ENCODE data around the gene ADGRA3.
"Not testable (repeated sequence)": the region's sequence is repeated elsewhere in the genome, so short reads cannot be mapped to it uniquely, and the experiment has no call there.

ADGRA3 gene

DNA sequence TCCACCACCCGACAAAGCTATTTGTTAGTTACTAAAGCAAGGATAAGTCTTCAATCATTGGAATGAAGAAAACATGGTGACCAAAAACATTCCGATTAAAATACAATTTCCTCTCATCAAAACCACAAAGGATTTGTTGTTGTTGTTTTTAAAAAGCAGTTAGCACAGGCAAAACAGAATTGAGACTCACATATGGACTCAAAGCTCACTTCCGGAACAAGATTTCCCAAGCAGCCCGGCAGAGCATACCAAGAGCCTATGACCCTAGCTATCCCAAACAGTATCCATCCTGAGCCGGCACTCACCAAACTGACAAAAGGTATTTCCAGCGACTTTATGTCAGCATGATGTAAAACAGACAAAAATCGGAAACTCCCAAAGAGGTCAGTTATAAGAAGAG, 39.9 kb downstream of the ADGRA3 start:
- Histone ChIP-seq H3K9me3 (replicated peaks; ENCODE audit: insufficient read depth, low read length) (no peaks in the 10 kb centered on the region), H3K9me2 (replicated peaks; ENCODE audit: insufficient read depth, low read length) (no peaks in the 10 kb centered on the region), H3K4me2 (ENCODE audit: low read depth, low read length) (no peak overlapping the region), H3K9ac (ENCODE audit: low read length) (no peak overlapping the region), H3K4me1 (ENCODE audit: low read length) (peaks cover 4% of the 10 kb centered on the region; the same call in 1 of the 2 replicates), H3F3A (ENCODE audit: insufficient read depth, low read length) (0 out of 2 replicates have a peak, but pooled peaks cover 4% of the 10 kb centered on the region), H3K4me3 (ENCODE audit: low read length) (no peak overlapping the region), H4K20me1 (ENCODE audit: insufficient read depth, low read length) (no peaks in the 10 kb centered on the region), H2AFZ (ENCODE audit: low read length) (no peak overlapping the region), H3K27ac (ENCODE audit: low read length) (no peak overlapping the region), H3K36me3 (replicated peaks; ENCODE audit: insufficient read depth, low read length) (no peaks in the 10 kb centered on the region), H3K79me2 (ENCODE audit: low read length) (peaks cover 12% of the 10 kb centered on the region; the same call in 1 of the 2 replicates), H3K27me3 (replicated peaks; ENCODE audit: insufficient read depth, low read length) (no peaks in the 10 kb centered on the region)
- no peak for DNase-seq
- TF ChIP-seq EZH2 (optimal IDR thresholded peaks at IDR 0.05; ENCODE audit: low read depth, low read length) = no peak
- TF ChIP-seq EZH2phosphoT487 (IDR thresholded peaks at IDR 0.05; ENCODE audit: low read length) = no peak
- TF ChIP-seq, protein P1, sequence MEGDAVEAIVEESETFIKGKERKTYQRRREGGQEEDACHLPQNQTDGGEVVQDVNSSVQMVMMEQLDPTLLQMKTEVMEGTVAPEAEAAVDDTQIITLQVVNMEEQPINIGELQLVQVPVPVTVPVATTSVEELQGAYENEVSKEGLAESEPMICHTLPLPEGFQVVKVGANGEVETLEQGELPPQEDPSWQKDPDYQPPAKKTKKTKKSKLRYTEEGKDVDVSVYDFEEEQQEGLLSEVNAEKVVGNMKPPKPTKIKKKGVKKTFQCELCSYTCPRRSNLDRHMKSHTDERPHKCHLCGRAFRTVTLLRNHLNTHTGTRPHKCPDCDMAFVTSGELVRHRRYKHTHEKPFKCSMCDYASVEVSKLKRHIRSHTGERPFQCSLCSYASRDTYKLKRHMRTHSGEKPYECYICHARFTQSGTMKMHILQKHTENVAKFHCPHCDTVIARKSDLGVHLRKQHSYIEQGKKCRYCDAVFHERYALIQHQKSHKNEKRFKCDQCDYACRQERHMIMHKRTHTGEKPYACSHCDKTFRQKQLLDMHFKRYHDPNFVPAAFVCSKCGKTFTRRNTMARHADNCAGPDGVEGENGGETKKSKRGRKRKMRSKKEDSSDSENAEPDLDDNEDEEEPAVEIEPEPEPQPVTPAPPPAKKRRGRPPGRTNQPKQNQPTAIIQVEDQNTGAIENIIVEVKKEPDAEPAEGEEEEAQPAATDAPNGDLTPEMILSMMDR (IDR thresholded peaks at IDR 0.05; ENCODE audit: low read length) = no peak

DNA sequence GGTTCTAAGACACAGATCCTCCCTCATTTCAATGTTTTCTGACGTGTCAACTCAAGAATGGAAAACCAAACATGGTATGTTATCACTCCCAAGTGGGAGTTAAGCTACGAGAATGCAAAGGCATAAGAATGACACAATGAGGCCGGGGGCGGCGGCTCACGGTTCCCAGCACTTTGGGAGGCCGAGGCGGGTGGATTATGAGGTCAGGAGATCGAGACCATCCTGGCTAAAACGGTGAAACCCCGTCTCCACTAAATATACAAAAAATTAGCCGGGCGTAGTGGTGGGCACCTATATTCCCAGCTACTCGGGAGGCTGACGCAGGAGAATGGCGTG, 40.6 kb downstream of the ADGRA3 start:
- H3K4me2 ChIP-seq (ENCODE audit: low read depth, low read length); H3K36me3 ChIP-seq (replicated peaks; ENCODE audit: insufficient read depth, low read length); H3K9me2 ChIP-seq (replicated peaks; ENCODE audit: insufficient read depth, low read length); H4K20me1 ChIP-seq (ENCODE audit: insufficient read depth, low read length); H2AFZ ChIP-seq (ENCODE audit: low read length); H3F3A ChIP-seq (ENCODE audit: insufficient read depth, low read length); H3K9me3 ChIP-seq (replicated peaks; ENCODE audit: insufficient read depth, low read length); H3K27me3 ChIP-seq (replicated peaks; ENCODE audit: insufficient read depth, low read length); H3K9ac ChIP-seq (ENCODE audit: low read length); H3K4me1 ChIP-seq (ENCODE audit: low read length); DNase-seq; H3K4me3 ChIP-seq (ENCODE audit: low read length); H3K27ac ChIP-seq (ENCODE audit: low read length): not testable (repeated sequence)
- peaks cover 12% of the 10 kb centered on the region; the same call in 1 of the 2 replicates for H3K79me2 ChIP-seq (ENCODE audit: low read length)

DNA sequence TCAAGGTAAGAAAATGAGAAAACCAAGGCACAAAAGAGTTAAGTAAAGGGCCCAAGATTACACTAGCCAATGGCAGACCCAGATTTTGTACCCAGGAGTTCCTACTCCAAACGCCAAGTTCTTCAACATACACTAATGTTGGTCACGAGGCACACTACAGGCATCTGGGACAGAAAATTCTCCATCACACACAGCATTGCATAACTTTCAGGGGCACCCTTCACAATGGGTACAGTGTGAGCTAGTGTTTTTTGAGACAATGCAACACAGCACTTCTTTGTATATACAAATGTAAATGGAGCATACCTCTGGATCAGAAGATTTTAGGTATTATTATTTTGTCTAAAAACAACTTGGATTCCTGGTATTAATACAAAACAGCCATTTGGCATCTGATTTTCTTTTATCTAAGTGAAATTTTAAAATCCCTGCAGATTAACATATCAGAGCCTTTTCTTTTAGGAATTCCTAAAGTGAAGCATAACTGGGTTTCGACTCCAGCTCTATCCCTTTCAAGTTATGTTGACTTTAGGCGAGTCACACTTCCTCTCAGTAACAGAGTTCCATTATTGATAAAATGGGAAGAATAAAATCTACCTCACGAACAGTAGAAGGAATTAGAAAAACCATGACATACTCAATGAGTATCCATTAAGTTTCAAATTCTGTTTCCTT, 41.1 kb downstream of the ADGRA3 start:
- Histone ChIP-seq H3K27ac (ENCODE audit: low read length) (no peak overlapping the region), H3K4me3 (ENCODE audit: low read length) (no peak overlapping the region), H3K9ac (ENCODE audit: low read length) (no peak overlapping the region), H3K79me2 (ENCODE audit: low read length) (peaks cover 12% of the 10 kb centered on the region; the same call in 1 of the 2 replicates), H2AFZ (ENCODE audit: low read length) (no peak overlapping the region), H3K9me2 (replicated peaks; ENCODE audit: insufficient read depth, low read length) (no peaks in the 10 kb centered on the region), H3K36me3 (replicated peaks; ENCODE audit: insufficient read depth, low read length) (no peaks in the 10 kb centered on the region), H3F3A (ENCODE audit: insufficient read depth, low read length) (0 out of 2 replicates have a peak, but pooled peaks cover 4% of the 10 kb centered on the region), H3K9me3 (replicated peaks; ENCODE audit: insufficient read depth, low read length) (no peaks in the 10 kb centered on the region), H3K4me2 (ENCODE audit: low read depth, low read length) (no peak overlapping the region), H3K27me3 (replicated peaks; ENCODE audit: insufficient read depth, low read length) (no peaks in the 10 kb centered on the region), H4K20me1 (ENCODE audit: insufficient read depth, low read length) (no peaks in the 10 kb centered on the region), H3K4me1 (ENCODE audit: low read length) (peaks cover 4% of the 10 kb centered on the region; the same call in 1 of the 2 replicates)
- TF ChIP-seq EZH2 (optimal IDR thresholded peaks at IDR 0.05; ENCODE audit: low read depth, low read length) (no peak), EZH2phosphoT487 (IDR thresholded peaks at IDR 0.05; ENCODE audit: low read length) (no peak)
- TF ChIP-seq, protein P1 (IDR thresholded peaks at IDR 0.05; ENCODE audit: low read length) = no peak
- no peak for DNase-seq

DNA sequence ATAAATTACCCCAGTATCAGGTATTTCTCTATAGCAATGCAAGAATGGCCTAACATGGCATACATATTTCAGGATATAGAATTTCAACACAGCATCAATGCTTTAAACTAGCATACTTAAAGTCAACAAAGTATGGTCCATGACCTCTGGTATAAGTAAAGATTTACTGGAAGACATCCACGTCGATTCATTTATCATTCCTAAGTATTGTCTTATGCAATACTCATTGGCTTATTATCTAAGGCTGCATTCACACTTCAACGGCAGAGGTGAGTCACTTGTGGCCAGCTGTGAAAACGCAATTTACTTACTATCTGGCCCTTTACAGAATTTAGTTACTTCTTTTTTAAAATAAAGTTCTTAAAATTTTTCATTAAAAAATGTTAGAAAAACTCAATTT, 42.6 kb downstream of the ADGRA3 start:
- H3K36me3 ChIP-seq (replicated peaks; ENCODE audit: insufficient read depth, low read length) = no peaks in the 10 kb centered on the region
- no peak overlapping the region for H3K4me2 ChIP-seq (ENCODE audit: low read depth, low read length)
- H4K20me1 ChIP-seq (ENCODE audit: insufficient read depth, low read length) = no peaks in the 10 kb centered on the region
- H2AFZ ChIP-seq (ENCODE audit: low read length) = no peak overlapping the region
- no peak overlapping the region for H3K27ac ChIP-seq (ENCODE audit: low read length)
- H3K9me2 ChIP-seq (replicated peaks; ENCODE audit: insufficient read depth, low read length) = no peaks in the 10 kb centered on the region
- no peak overlapping the region for H3K9ac ChIP-seq (ENCODE audit: low read length)
- H3K79me2 ChIP-seq (ENCODE audit: low read length) = peaks cover 12% of the 10 kb centered on the region; the same call in 1 of the 2 replicates
- H3K27me3 ChIP-seq (replicated peaks; ENCODE audit: insufficient read depth, low read length) = no peaks in the 10 kb centered on the region
- no peaks in the 10 kb centered on the region for H3K4me1 ChIP-seq (ENCODE audit: low read length)
- H3K4me3 ChIP-seq (ENCODE audit: low read length) = no peak overlapping the region
- no peak for DNase-seq
- H3K9me3 ChIP-seq (replicated peaks; ENCODE audit: insufficient read depth, low read length) = no peaks in the 10 kb centered on the region
- H3F3A ChIP-seq (ENCODE audit: insufficient read depth, low read length) = no peaks in the 10 kb centered on the region
- TF ChIP-seq EZH2 (optimal IDR thresholded peaks at IDR 0.05; ENCODE audit: low read depth, low read length) = no peak
- TF ChIP-seq EZH2phosphoT487 (IDR thresholded peaks at IDR 0.05; ENCODE audit: low read length) = no peak
